RPMI8226 (cell line): ENCODE data around the gene NELFB.

Source experiments
- DNase-seq: peaks from one replicate; pipeline ENCODE4 v3.0.0-alpha.2; 2015

The NELFB gene

DNA sequence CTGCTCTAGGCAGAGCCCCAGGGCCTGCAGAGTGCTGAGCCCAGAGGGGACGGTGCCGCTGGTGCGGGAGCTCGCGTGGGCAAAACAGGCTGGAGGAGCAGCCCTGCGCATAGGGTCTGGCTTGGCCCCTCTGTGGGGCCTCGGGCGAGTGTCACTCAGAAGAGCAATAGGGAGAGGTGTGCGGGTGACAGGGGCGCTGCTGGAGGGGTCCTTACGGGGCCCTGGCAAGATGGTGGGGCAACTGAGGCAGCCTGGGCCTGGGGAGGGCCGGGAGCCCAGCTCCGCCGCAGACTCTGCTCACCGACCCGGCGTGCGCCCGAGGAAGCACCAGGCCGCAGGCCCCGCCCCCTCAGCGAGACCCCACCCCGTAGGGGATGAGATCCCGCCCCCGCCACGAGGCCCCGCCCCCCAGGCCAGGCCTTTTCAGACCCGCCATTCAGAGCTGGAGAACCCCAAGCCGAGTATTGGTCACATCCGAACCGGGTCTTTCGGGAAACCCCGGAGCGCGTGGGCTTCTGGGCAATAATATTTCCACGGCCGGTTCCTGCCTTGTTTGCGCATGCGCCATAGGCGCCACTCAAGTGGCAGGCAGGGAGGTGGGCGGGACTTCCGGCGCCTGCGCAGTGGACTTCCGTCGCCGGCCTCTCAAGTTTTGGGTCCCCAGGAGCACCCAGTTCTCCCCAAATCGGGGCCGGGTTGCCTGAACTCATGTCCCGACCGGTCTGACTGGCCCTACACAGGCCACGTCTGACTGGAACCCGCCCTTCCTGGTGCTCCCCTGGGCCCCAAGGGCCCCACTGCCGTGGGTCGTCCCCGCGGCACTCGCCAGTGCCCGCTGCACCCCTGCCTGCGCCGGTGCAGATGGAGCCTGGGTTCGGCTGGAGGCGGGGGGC lies 31.8 kb upstream of the NELFB start:
- DNase-seq, result peak; percentile 100

DNA sequence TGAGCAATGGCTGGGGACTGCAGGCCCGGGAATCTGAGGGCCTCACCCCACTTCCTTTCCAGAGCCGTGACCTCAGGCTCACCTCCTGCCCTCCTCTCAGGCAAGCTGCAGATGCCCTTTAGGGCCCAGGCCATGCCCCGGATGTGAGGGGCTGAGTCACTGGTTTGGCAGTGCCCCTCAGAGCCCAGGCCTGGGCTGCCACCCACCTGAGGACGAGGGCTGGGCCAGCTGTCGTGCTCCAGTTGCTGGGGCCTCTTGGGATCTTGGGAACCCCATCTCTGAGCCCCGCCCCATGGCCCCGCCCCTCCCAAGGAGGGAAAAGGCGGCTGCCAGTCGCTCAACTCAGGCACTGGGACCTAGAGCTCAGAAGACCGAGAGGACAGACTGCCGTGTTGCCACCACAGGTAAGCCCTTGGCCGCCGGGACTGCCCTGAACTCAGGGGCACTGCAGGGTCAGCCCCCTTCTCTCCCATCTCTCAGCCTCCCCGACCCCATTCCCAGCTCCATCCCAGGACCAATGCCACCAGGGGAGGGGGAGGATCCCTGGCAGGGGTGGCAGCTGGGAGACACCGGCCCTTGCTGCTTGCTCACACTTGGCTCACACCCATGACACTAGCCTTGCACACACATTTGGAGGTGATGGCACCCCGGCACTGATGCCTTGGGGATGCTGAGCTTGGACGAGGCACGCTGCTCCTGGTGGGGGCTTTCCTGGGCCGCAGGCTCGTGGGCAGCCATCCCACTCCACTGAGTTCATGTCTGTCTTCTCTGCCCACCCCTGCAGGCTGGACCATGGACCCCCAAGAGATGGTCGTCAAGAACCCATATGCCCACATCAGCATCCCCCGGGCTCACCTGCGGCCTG lies 30.1 kb upstream of the NELFB start, which contains the start of gene CYSRT1:
Gene CYSRT1 (plus strand): TSS at position 345 of the 865 bp plus-strand sequence. CDS start 448 bp downstream, at position 793.
- DNase-seq, result peak; percentile 97

DNA sequence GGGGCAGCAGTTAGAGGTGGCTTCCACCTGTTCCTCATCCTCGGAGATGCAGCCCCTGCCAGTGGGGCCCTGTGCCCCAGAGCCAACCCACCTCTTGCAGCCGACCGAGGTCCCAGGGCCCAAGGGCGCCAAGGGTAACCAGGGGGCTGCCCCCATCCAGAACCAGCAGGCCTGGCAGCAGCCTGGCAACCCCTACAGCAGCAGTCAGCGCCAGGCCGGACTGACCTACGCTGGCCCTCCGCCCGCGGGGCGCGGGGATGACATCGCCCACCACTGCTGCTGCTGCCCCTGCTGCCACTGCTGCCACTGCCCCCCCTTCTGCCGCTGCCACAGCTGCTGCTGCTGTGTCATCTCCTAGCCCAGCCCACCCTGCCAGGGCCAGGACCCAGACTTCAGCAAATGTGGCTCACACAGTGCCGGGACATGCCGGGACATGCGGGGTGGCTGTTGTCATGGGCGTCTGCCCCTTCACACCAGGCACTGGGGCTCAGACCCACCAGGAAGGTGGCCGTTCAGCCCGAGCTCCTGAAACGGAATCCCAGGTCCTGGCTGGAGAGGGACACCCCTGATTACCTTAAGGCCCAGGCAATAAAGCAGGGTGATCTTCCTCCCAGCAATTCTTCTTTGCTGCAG lies 29.3 kb upstream of the NELFB start:
- no peak for DNase-seq

DNA sequence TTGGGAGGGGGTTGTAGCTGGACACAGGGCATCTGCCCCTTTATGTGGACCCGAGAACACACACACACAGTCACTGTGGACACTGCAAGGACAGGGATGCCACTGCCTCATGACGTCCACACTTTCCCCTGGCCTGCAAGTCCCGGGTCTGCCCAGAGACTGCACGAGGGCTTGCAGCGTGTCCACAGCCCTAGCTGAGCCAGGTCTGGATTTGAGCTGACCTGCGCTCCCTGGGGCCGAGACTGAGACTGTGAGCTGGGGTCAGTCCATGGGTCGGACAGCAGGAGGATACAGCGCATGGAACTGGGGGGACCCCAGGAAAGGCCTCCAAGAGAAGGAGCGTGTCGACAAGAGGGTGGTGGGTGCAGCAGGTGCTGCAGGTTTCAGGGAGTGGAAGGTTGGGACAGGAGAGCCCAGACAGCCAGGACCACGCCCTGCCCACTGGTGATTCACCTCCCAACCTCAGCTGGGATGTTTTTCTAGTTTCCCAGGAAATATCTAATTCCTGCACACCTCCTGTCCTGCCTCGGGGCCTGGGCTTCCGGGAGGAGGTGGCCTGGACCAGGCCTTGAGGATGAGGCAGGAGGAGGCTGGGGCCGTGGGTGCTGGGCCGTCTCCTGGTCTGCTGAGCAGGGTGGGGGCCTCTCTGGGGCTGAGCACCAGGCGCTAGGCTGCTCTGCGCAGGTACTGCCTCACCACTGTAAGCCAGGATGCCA lies 28.6 kb upstream of the NELFB start:
- DNase-seq, result no peak

DNA sequence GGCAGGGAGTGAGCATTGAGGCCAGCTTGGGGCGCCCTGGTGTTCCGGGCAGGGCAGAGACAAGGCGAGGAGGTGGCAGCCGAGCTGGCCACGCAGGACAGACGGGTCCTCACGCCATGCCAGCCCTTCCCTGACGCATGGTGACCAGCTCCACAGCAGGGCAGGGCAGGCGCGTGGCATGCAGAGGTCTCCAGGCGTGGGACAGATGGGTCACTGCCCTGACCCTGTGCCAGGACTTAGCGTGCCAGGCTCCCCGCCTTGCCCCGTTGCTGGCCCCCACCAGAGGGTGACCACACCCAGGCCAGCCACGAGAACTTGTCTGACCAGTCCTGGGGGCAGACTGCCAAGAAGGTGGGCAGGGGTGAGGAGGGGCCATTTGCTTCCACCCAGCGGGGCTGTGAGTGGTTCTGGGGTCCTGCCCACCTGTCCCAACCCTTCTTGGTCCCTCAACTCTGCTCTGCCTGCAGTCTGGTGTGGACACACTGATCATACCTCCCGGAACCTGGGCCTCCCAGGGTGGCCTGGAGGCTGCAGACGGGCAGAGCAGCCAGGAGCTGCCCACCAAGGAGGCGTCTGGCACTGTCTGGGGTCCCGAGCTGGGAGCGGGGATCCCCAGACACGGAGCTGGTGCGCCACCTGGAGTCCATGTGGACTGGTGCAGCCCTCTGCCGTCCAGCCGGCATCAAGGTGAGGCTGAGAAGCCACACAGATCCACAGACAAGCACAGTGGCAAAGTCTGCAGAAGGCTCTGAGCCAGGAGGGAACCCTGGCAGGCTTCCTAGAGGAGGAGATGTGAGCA lies 27.9 kb upstream of the NELFB start, which contains the start of gene RNF224:
Gene RNF224 (plus strand): TSS at position 449 of the 799 bp plus-strand sequence. CDS start 834 bp downstream, outside the sequence.
- peak; percentile 92 for DNase-seq

DNA sequence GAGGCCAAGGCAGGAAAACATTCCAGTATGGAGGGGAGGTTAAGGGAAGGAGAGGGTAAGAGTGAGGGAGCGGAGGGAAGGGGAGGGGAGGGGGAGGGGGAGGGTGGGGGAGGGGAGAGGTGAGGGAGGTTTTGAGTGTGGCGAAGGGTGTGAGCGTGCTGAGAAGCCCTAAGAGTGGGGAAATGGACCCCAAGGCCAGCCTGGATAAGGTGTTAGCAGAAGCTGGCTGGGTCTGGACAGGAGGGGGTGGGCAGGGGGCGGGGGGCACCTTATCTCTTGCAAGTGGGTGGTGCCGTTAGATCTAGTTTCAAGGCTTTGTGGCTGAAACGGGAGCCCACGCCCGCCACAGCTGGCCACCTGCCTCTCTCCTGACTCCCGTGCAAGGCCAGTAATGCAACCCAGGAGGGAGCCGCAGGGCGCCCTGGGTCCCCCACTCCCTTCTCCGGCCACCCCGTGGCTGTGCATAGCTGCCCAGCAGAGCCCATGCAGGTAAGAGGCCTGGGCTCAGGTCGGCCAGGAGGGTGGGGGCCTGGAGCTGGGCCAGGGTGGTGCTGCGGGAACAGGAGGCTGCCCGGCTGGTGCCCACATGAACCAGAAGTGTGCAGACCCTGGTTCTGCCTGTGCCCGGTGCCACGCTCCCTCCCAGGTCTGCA lies 27.1 kb upstream of the NELFB start:
- DNase-seq, result no peak

DNA sequence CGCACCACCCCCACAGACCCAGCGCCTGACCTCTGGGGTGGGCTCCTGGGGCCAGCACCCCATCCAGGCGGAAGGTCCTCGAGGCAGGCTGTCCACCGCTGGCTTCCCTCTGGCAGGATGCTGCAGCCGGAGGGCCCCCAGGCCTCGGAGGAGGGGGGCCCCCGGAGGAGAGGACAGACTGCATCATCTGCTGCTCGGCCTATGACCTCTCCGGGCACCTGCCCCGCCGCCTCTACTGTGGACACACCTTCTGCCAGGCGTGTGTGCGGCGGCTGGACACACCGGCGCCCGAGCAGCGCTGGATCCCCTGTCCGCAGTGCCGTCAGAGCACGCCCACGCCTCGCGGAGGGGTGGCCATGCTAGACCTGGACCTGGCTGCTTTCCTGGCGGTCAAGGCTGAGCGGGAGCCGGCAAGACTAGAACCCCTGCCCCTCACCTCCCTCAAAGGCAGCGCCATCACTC lies 26.6 kb upstream of the NELFB start:
- no peak for DNase-seq

DNA sequence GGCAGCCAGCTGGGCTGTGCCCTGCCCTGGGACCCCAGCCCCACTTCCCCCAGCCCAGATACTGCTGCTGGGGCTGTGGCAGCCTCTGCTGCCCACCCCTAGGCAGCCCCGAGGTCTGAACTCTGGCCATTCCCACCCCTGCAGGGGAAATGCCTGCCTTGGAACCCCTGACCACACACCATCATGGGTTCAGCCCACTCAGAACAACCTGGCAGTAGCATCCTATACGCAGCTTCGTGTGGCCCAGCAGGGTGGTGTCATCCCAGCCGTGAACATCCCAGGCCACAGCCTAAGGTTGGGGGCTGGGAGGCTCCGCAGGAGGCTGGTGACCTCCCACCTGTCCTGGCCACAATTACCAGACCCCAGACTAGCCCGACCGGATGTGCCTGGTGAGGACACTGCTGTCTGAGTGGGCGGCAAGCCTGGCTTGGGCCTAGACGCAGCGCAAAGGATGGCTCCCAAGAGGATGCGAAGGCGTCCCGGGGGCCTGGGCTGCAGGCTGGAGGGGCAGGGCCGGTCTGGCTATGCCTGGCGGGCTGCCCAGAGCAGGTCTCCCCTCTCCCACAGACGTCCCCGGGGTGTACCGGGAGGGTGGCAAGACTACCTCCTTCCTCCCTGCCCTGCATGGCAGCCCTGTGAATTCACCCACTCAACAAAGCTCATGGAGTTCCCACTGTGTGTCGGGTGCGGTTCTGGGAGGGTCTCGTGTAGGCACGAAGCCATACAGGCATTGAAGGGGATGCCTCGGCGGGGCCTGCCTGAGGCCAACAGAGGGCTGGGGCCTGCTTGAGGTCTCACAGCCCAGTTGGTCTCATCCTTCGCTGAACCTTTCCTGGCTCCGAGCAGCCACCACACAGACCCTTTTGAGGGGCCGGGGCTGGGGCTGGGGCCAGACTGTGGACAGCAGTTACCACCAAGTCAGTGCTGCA lies 25.9 kb upstream of the NELFB start:
- no peak for DNase-seq

DNA sequence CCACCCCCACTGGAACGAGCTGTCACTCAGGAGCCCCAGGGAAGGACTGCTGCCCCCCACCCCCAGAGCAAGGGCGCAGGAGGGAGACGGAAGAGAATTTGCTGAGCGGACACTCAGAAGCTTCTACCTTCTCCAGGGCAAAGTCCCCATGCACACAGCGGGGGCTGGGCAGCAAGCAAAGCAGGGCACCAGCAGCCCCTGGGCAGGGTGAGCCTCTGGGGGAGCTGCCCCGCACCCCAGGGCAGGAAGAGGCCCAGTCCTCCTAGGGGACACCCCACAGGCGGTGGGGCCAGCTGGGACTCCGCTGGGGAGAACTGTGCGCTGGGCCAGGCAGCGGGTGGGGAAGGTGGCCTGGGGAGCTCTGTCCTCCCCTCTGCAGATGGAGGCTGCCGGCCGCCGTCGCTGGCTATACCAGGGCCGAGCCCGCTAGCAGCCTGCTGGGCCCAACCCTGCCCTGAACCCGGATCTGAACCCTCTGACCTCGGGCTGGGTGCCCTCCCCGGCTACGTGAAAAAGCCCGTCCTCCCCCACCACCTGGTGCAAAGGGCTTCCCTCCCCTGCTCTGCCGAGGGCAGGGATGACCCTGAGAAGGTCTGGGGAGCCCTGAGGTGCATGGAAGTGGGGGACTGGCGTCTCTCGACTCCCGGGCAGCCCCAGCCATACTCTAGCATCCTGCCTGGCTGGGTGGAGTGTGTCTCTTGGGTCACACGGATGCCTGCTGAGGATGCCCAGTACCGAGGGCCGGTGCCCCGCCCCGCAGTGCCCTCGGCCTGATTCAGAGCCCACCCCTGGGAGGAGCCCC lies 25.0 kb upstream of the NELFB start:
- no peak for DNase-seq

DNA sequence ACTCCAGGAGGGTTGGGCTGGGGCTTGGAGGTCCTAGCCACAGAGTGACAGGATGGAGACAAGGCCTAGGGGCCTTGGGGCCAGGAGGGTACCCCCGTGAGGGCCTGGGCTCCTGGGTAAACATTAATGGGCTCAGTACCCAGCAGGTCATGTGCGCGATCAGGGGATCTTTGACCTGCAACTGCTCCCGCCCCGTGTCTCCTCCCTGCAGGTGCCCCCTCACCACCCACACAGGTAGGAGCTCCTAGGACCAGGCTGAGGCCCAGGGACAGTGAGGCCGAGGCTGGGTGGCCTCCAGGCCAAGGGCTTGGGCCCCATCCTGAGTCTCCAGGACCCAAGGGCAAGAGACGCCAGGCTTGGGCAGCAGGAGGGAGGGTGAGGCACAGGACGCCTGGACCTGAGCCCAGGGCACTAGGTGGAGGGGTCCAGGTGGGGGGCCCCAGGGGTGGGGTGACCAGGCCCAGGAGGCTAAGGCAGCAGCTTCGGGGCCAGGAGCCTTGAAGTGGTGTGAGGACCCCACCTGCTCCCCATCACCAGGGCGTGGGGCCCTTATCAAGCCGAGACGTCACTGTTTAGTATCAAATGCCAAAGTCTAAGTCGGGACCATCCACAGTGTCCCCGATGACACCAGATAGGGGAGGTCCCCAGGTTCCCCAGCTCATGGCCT lies 24.3 kb upstream of the NELFB start, which contains the start of gene SLC34A3:
Gene SLC34A3 (plus strand): TSS at position 197 of the 667 bp plus-strand sequence. CDS start 802 bp downstream, outside the sequence.
- no peak for DNase-seq

DNA sequence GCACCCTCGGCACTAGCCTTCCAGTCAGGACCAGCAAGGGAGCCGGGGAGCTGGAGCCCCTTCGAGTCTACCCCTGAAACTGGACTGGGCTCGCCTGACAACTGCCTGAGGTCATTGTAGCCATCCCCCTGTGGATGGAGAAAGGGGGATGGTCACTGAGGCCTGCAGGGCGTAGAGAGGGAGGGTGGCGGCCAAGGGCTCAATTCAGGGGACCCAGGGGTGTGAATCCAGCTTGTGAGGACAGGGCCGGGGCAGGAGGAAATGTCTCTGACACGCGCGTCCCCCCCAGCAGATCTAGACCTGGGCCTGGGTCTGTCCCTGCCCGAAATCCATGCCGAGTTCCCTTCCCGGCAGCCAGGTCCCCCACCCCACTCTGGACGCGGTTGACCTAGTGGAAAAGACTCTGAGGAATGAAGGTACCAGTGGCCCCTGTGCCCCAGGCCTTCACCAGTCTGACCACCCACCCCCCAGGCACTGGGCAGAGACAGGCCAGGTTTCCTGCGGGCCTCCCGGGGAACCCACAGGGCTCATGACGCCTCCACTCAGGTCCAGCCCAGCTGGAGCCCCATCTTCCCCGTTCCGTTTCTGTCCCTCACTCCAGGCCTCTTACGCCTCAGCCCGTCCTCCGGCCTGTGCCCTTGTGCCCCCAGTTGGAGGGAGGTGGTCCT lies 23.6 kb upstream of the NELFB start:
- no peak for DNase-seq

DNA sequence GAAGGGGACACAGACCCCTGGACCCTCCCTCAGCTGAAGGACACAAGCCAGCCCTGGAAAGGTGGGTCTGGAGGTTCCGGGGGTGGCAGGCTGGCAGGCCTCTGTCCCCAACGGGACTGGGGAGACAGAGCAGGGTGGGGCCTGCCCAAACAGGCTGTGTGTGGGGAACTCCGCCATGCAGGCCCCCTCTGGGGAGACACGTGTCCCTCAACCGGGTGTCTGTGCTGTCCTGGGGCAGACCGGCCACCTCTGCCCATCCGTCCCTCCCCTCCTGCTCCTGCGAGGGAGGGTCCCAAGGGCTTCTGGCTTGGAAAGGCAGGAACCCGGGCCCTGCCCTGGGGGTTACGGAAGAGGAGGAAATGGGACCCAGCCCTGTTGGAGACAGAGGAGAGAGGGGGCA lies 23.0 kb upstream of the NELFB start:
- no peak for DNase-seq

DNA sequence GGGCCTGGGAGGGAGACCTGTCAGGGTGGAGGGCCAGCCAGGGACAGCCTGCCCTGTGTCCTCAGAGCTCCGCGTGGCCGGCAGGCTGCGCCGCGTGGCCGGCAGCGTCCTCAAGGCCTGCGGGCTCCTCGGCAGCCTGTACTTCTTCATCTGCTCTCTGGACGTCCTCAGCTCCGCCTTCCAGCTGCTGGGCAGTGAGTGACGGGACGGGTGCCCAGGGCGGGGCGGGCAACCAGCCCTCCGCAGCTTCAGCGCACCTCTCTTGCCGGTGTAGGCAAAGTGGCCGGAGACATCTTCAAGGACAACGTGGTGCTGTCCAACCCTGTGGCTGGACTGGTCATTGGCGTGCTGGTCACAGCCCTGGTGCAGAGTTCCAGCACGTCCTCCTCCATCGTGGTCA lies 22.6 kb upstream of the NELFB start:
- DNase-seq, result no peak

DNA sequence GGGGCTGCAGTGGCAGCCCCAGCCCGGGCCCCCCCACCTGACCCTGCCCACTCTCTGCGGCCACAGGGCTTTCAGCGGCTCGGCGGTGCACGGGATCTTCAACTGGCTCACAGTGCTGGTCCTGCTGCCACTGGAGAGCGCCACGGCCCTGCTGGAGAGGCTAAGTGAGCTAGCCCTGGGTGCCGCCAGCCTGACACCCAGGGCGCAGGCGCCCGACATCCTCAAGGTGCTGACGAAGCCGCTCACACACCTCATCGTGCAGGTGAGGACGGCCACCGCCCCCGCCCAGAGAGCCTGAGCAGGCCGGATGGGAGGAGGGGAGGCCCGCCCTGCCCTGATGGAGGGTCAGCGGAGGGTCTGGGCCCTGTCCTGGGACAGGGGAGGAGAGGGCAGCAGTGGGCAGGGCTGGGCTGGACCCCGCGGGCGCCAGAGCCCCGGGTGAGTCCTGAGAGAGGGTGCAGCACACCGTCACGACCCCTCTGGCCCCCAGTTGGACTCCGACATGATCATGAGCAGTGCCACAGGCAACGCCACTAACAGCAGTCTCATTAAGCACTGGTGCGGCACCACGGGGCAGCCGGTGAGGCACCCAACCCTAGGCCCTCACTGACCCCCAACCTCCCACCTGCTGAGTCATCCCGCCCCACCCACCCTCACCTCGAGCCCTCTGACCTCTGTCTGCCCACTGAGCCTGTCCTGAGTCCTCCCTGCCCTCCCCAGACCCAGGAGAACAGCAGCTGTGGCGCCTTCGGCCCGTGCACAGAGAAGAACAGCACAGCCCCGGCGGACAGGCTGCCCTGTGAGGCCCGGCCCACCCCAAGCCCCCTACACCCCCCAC lies 21.8 kb upstream of the NELFB start:
- DNase-seq, result peak; percentile 56

DNA sequence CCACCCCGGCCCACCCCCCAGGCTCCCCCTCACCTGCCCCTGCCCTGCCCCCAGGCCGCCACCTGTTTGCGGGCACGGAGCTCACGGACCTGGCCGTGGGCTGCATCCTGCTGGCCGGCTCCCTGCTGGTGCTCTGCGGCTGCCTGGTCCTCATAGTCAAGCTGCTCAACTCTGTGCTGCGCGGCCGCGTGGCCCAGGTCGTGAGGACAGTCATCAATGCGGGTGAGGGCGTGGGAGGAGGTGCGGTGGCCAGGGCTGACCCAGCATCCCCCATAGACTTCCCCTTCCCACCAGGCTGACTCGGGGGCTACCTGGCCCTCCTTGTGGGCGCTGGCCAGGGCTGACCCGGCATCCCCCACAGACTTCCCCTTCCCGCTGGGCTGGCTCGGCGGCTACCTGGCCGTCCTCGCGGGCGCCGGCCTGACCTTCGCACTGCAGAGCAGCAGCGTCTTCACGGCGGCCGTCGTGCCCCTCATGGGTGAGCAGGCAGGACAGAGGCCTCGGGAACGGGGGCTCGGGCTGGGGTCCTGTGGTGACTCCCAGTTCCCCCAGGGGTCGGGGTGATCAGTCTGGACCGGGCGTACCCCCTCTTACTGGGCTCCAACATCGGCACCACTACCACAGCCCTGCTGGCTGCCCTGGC lies 21.0 kb upstream of the NELFB start:
- peak; percentile 37 for DNase-seq
